ENCODE data around the gene TTC7B. TPM values are rescaled to one million over a fixed set of nuclear protein-coding genes. Genes with fewer than 3 reads are reported as not detected.

TTC7B gene
- total and polyA plus RNA-seq, 2 donors (not counting 1 experiment from before 2014, with no cell fraction given) = 0.36 to 3.2 TPM

DNA sequence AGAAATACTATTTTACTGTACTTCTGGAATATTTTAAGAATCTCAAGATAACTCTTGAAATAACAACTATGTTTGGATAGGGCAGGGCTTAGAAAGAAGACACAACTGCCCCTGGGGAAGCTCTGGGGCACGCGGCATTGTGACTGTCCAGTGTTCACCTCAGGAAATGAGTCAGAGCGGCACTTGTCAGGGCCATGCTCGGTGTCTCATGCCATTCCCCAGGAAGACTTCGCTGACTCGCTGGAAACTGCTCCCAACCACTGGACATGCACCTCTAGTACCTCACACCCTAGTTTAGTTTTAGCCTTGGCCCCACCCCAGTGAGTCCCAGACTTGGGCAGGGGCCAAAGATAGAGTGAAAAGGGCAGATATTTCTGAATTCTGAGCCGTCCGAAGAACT lies 192.0 kb downstream of the TTC7B start:
- Histone ChIP-seq H3K9me3 (ENCODE audit: control extremely low read depth in 1 of 3, control insufficient read depth in 2 of 3, insufficient read depth in 1 of 3, low read length in 2 of 3) (peaks cover 0 to 6% (median 0%) of the 10 kb centered on the region in 3 donors), H3K36me3 (replicated peaks in 1 of 2; ENCODE audit: control extremely low read depth in 1 of 2, control insufficient read depth in 1 of 2, extremely low read depth in 1 of 2, insufficient read depth in 2 of 2, low read length in 1 of 2) (no peaks in the 10 kb centered on the region), H2AFZ (ENCODE audit: insufficient read depth, low read depth, low read length, poor library complexity, severe bottlenecking) (no peak overlapping the region), H3K9ac (ENCODE audit: low read length) (no peak overlapping the region), H3K4me1 (ENCODE audit: control insufficient read depth in 2 of 2, insufficient read depth in 2 of 2, low read length in 2 of 2) (no peaks in the 10 kb centered on the region), H3K27me3 (replicated peaks in 1 of 4; ENCODE audit: control extremely low read depth in 1 of 4, control insufficient read depth in 3 of 4, insufficient read depth in 4 of 4, low read length in 3 of 4) (no peaks in the 10 kb centered on the region), H3K79me2 (ENCODE audit: control insufficient read depth, insufficient read depth, low read length) (no peaks in the 10 kb centered on the region), H3K4me2 (replicated peaks; ENCODE audit: low read depth, low read length, poor library complexity, severe bottlenecking) (no peak overlapping the region), H3K27ac (ENCODE audit: low read length in 2 of 2) (no peak overlapping the region), H4K20me1 (ENCODE audit: control insufficient read depth, insufficient read depth, low read length, poor library complexity, severe bottlenecking) (no peaks in the 10 kb centered on the region), H3K4me3 (ENCODE audit: control extremely low read depth in 1 of 5, extremely low read depth in 1 of 5, insufficient read depth in 1 of 5, low read depth in 2 of 5, low read length in 4 of 5) (no peak overlapping the region)
- ChIA-PET CTCF (no interaction called here), POLR2A (no interaction called here)
- ATAC-seq (ENCODE audit: low read depth) (no peak), DNase-seq (no peak)
- WGBS (ENCODE audit: insufficient coverage) = 83% methylated on average over 4 of the region's 8 CpGs
- H3K27me3 Mint-ChIP-seq = peaks cover 12% of the 10 kb centered on the region
- no peaks in the 10 kb centered on the region for H3K9me3 Mint-ChIP-seq (ENCODE audit: insufficient read depth)
- no peak for TF ChIP-seq EZH2 (IDR thresholded peaks at IDR 0.05; ENCODE audit: borderline replicate concordance, insufficient read depth, low read depth, low read length, poor library complexity, severe bottlenecking)
- TF ChIP-seq, protein P1, sequence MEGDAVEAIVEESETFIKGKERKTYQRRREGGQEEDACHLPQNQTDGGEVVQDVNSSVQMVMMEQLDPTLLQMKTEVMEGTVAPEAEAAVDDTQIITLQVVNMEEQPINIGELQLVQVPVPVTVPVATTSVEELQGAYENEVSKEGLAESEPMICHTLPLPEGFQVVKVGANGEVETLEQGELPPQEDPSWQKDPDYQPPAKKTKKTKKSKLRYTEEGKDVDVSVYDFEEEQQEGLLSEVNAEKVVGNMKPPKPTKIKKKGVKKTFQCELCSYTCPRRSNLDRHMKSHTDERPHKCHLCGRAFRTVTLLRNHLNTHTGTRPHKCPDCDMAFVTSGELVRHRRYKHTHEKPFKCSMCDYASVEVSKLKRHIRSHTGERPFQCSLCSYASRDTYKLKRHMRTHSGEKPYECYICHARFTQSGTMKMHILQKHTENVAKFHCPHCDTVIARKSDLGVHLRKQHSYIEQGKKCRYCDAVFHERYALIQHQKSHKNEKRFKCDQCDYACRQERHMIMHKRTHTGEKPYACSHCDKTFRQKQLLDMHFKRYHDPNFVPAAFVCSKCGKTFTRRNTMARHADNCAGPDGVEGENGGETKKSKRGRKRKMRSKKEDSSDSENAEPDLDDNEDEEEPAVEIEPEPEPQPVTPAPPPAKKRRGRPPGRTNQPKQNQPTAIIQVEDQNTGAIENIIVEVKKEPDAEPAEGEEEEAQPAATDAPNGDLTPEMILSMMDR (IDR thresholded peaks at IDR 0.05) = no peak
- H3K4me1 Mint-ChIP-seq = no peaks in the 10 kb centered on the region
- intact Hi-C loops (cut with micrococcal nuclease) = no loop called here
- no peak overlapping the region for H3K27ac Mint-ChIP-seq
- no peak overlapping the region for H3K4me3 Mint-ChIP-seq

DNA sequence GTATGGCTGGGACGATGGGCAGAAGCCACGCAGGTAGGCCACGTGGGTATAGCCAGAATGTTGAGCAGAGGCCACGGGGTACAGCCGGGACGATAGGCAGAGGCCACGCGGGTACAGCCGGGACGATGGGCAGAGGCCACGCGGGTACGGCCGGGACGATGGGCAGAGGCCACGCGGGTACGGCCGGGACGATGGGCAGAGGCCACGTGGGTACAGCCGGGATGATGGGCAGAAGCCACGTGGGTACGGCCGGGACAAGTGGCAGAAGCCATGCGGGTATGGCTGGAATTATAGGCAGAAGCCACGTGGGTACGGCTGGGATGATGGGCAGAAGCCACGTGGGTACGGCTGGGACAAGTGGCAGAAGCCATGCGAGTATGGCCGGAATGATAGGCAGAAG lies 195.0 kb downstream of the TTC7B start:
- DNase-seq (no peak), ATAC-seq (ENCODE audit: low read depth) (no peak)
- ChIA-PET POLR2A (no interaction called here), CTCF (no interaction called here)
- H3K36me3 ChIP-seq (replicated peaks in 1 of 2; ENCODE audit: control extremely low read depth in 1 of 2, control insufficient read depth in 1 of 2, extremely low read depth in 1 of 2, insufficient read depth in 2 of 2, low read length in 1 of 2) = no peaks in the 10 kb centered on the region
- no peaks in the 10 kb centered on the region for H3K79me2 ChIP-seq (ENCODE audit: control insufficient read depth, insufficient read depth, low read length)
- H2AFZ ChIP-seq (ENCODE audit: insufficient read depth, low read depth, low read length, poor library complexity, severe bottlenecking) = no peak overlapping the region
- H4K20me1 ChIP-seq (ENCODE audit: control insufficient read depth, insufficient read depth, low read length, poor library complexity, severe bottlenecking) = no peaks in the 10 kb centered on the region
- intact Hi-C loops (cut with micrococcal nuclease) = no loop called here
- no peak overlapping the region for H3K27ac ChIP-seq (ENCODE audit: low read length in 2 of 2)
- no peak overlapping the region for H3K4me3 ChIP-seq (ENCODE audit: control extremely low read depth in 1 of 5, extremely low read depth in 1 of 5, insufficient read depth in 1 of 5, low read depth in 2 of 5, low read length in 4 of 5)
- peaks cover 0 to 6% (median 0%) of the 10 kb centered on the region in 3 donors for H3K9me3 ChIP-seq (ENCODE audit: control extremely low read depth in 1 of 3, control insufficient read depth in 2 of 3, insufficient read depth in 1 of 3, low read length in 2 of 3)
- H3K27me3 ChIP-seq (replicated peaks in 1 of 4; ENCODE audit: control extremely low read depth in 1 of 4, control insufficient read depth in 3 of 4, insufficient read depth in 4 of 4, low read length in 3 of 4) = no peaks in the 10 kb centered on the region
- Mint-ChIP-seq H3K27ac (no peak overlapping the region), H3K4me3 (no peak overlapping the region), H3K27me3 (peaks cover 12% of the 10 kb centered on the region), H3K9me3 (ENCODE audit: insufficient read depth) (no peaks in the 10 kb centered on the region), H3K4me1 (no peaks in the 10 kb centered on the region)
- WGBS (ENCODE audit: insufficient coverage) = 97% methylated on average over 32 of the region's 32 CpGs
- H3K4me2 ChIP-seq (replicated peaks; ENCODE audit: low read depth, low read length, poor library complexity, severe bottlenecking) = no peak overlapping the region
- H3K4me1 ChIP-seq (ENCODE audit: control insufficient read depth in 2 of 2, insufficient read depth in 2 of 2, low read length in 2 of 2) = no peaks in the 10 kb centered on the region
- TF ChIP-seq, protein P1 (IDR thresholded peaks at IDR 0.05) = no peak
- TF ChIP-seq EZH2 (IDR thresholded peaks at IDR 0.05; ENCODE audit: borderline replicate concordance, insufficient read depth, low read depth, low read length, poor library complexity, severe bottlenecking) = no peak
- no peak overlapping the region for H3K9ac ChIP-seq (ENCODE audit: low read length)
